CD4-positive, alpha-beta T cell treated with Interleukin-6 at 100 ng/mL for 8 hours (primary cell): Measurements from ENCODE around the gene SPTLC3.
"Not testable (repeated sequence)": the region's sequence is repeated elsewhere in the genome, so short reads cannot be mapped to it uniquely, and the experiment has no call there.

Source experiments
- DNase-seq: peaks from one replicate; pipeline ENCODE4 v3.0.0-alpha.2; 2020; ENCODE audit warnings: mixed read lengths, low spot score

SPTLC3 gene

GRCh38 chr20:13008761-13009681 lies at the start of gene SPTLC3:
Gene SPTLC3, plus strand, starts transcription at chr20:13008972. Its CDS starts 296 bp downstream, at chr20:13009268.
- no peak for DNase-seq

GRCh38 chr20:12961725-12962124 lies 47.0 kb upstream of the SPTLC3 start:
- DNase-seq: no peak

GRCh38 chr20:12962895-12963294 lies 45.9 kb upstream of the SPTLC3 start:
- no peak for DNase-seq

- DNase-seq: no peak
These were observed 45.4 kb upstream of the SPTLC3 start for GRCh38 chr20:12963416-12963815.

GRCh38 chr20:12965212-12965869 lies 43.4 kb upstream of the SPTLC3 start:
- no peak for DNase-seq

GRCh38 chr20:12965870-12966251 lies 42.9 kb upstream of the SPTLC3 start:
- no peak for DNase-seq

GRCh38 chr20:12966468-12967085 lies 42.2 kb upstream of the SPTLC3 start:
- no peak for DNase-seq

GRCh38 chr20:12967932-12968331 lies 40.8 kb upstream of the SPTLC3 start:
- no peak for DNase-seq

GRCh38 chr20:12968472-12968871 lies 40.3 kb upstream of the SPTLC3 start:
- no peak for DNase-seq

GRCh38 chr20:12969071-12969669 lies 39.6 kb upstream of the SPTLC3 start:
- no peak for DNase-seq

GRCh38 chr20:12970372-12970821 lies 38.4 kb upstream of the SPTLC3 start:
- no peak for DNase-seq

GRCh38 chr20:12975833-12976608 lies 32.8 kb upstream of the SPTLC3 start:
- DNase-seq: no peak

GRCh38 chr20:12976720-12977309 lies 32.0 kb upstream of the SPTLC3 start:
- DNase-seq: no peak

GRCh38 chr20:12977328-12978125 lies 31.2 kb upstream of the SPTLC3 start:
- DNase-seq: no peak

GRCh38 chr20:12978126-12978394 lies 30.7 kb upstream of the SPTLC3 start:
- no peak for DNase-seq

GRCh38 chr20:12978613-12979495 lies 29.9 kb upstream of the SPTLC3 start:
- no peak for DNase-seq

GRCh38 chr20:12979713-12980112 lies 29.1 kb upstream of the SPTLC3 start:
- DNase-seq: not testable (repeated sequence)

- DNase-seq: no peak
These were observed 26.7 kb upstream of the SPTLC3 start for GRCh38 chr20:12982098-12982497.

- no peak for DNase-seq
These were observed 24.6 kb upstream of the SPTLC3 start for GRCh38 chr20:12984069-12984765.
